ENCODE data around the gene CCNY.

CCNY gene

DNA sequence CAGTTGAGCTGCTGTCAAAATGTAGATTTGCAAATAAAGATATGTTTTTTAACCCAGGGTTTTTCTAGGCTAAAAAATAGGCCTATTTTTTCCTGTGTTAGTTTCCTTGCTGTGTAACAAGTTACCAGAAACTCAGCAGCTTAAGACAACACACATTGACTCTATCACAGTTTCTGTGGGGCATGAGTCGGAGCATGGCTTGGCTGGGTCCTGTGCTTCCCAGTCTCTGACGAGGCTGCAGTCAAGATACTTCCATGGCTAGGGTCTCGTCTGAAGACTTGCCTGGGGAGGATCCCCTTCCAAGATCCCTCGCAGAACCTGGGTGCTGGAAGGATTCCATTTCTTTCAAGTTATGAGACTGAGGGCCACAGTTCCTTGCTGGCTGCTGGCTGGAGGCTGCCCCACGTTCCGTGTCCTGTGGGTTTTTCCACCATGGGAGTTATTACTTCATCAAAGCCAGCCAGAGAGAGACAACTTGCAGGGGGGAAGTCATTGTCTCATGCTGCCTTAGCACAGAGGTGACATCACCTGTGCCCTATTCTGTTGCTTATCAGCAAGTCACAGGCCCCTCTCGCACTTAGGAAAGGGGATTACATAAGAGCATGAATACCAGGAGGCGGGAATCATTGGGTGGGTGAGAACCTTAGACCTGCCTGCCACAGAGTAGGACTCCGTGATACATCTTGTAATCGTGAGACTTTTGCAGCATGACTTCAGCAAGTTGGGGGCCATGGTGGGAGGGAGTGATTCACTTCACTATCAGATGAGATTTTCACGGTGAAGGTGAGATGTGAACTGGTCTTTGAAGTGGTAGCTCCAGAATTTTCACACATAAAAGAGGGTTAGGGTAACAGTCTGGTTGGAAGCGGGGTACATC is 77.9 kb downstream of the CCNY start:
- Histone ChIP-seq H3K79me2 (ENCODE audit: insufficient read depth, low read depth) (peaks cover 7% of the 10 kb centered on the region; the same call in 1 of the 2 replicates), H2AFZ (ENCODE audit: low read depth) (no peak overlapping the region), H4K20me1 (ENCODE audit: insufficient read depth) (no peaks in the 10 kb centered on the region), H3K27ac (no peak overlapping the region), H3K4me1 (ENCODE audit: low read depth, poor library complexity, severe bottlenecking) (no peaks in the 10 kb centered on the region), H3K36me3 (ENCODE audit: insufficient read depth) (no peaks in the 10 kb centered on the region), H3K4me2 (no peak overlapping the region), H3K9ac (no peak overlapping the region), H3K4me3 (IDR thresholded peaks at IDR 0.05; ENCODE audit: insufficient read depth, low read depth, low read length) (no peak overlapping the region), H3K27me3 (ENCODE audit: insufficient read depth, low read depth) (no peaks in the 10 kb centered on the region)
- TF ChIP-seq, protein P1, sequence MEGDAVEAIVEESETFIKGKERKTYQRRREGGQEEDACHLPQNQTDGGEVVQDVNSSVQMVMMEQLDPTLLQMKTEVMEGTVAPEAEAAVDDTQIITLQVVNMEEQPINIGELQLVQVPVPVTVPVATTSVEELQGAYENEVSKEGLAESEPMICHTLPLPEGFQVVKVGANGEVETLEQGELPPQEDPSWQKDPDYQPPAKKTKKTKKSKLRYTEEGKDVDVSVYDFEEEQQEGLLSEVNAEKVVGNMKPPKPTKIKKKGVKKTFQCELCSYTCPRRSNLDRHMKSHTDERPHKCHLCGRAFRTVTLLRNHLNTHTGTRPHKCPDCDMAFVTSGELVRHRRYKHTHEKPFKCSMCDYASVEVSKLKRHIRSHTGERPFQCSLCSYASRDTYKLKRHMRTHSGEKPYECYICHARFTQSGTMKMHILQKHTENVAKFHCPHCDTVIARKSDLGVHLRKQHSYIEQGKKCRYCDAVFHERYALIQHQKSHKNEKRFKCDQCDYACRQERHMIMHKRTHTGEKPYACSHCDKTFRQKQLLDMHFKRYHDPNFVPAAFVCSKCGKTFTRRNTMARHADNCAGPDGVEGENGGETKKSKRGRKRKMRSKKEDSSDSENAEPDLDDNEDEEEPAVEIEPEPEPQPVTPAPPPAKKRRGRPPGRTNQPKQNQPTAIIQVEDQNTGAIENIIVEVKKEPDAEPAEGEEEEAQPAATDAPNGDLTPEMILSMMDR (conservative IDR thresholded peaks at IDR 0.05; ENCODE audit: low read depth, low read length), result no peak

DNA sequence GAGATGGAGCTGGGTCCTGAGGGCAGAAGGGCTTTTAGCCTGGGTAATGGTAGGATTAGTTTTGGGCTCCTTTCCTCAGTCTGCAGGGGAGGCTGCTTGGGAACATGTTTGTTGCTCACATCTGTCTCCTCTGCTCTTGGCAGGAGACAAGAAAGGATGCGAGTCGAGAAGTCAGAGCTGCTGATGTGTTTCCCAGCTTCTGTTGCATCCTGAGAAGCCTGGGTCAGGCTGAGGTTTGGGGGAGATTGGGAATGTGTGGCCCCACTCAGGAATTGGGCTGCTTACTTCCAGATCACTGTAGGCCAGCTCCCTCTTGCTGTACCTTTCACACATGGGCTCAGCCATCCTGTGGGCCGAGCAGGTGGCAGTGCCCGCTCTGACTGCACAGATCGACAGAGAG is 79.2 kb downstream of the CCNY start:
- H2AFZ ChIP-seq (ENCODE audit: low read depth), result no peak overlapping the region
- H3K4me1 ChIP-seq (ENCODE audit: low read depth, poor library complexity, severe bottlenecking), result peaks cover 11% of the 10 kb centered on the region
- H3K4me2 ChIP-seq, result no peak overlapping the region
- H3K9ac ChIP-seq, result no peak overlapping the region
- H3K27ac ChIP-seq, result no peak overlapping the region
- H3K36me3 ChIP-seq (ENCODE audit: insufficient read depth), result no peaks in the 10 kb centered on the region
- TF ChIP-seq, protein P1 (conservative IDR thresholded peaks at IDR 0.05; ENCODE audit: low read depth, low read length), result no peak
- peaks cover 2% of the 10 kb centered on the region; the same call in 1 of the 2 replicates for H4K20me1 ChIP-seq (ENCODE audit: insufficient read depth)
- no peak overlapping the region for H3K4me3 ChIP-seq (IDR thresholded peaks at IDR 0.05; ENCODE audit: insufficient read depth, low read depth, low read length)
- peaks cover 14% of the 10 kb centered on the region; the same call in 1 of the 2 replicates for H3K79me2 ChIP-seq (ENCODE audit: insufficient read depth, low read depth)
- no peaks in the 10 kb centered on the region for H3K27me3 ChIP-seq (ENCODE audit: insufficient read depth, low read depth)

DNA sequence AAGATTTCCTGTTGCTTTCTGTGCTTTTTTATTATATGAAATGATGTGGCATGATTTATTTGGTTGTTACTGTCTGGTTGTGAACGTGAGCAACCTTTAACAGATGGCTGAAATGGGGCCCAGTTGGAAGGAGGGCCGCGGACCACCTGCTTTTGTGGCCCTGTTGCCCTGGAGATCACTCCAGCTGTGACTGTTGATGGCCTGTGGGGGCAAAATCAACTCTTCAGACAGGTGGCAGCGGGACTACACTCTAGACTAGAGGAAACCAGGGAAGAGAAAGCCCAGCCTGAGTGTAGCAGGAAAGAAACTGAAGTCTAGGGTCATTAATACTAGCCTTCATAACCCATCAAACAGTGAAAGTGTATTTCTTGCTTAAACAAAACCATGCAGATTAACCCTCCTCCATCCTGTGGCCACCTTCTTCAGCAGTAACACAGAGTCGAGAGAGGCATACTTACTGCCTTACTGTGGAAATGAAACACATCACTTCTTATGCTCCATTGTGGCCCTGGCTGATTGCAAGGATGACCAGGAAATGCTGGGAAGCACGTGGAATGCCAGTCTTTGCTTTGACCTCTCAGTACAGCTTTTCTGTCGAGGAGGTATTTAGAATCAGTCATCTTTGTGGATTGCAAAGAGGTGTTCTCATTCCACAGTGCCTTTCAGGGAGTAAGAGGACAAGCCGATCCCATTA is 80.5 kb downstream of the CCNY start:
- peaks cover 14% of the 10 kb centered on the region; the same call in 1 of the 2 replicates for H3K79me2 ChIP-seq (ENCODE audit: insufficient read depth, low read depth)
- no peak overlapping the region for H3K4me2 ChIP-seq
- H4K20me1 ChIP-seq (ENCODE audit: insufficient read depth), result peaks cover 2% of the 10 kb centered on the region; the same call in 1 of the 2 replicates

DNA sequence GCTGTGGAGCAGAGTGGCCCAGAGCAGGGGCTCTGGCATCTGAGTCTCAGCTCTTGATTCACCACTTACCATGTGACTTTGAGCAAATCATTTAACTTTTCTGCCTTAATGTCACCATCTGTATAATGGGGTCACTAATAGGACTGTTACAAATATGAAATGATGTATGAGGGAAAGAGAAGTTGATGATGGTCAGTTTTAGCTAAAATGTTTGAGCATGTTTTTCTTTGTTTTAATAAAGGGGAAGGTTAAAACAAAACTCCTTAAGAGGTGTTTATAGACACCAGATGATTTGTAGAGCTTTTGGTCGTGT is 81.0 kb downstream of the CCNY start:
- TF ChIP-seq, protein P1 (conservative IDR thresholded peaks at IDR 0.05; ENCODE audit: low read depth, low read length), result no peak
- H3K27me3 ChIP-seq (ENCODE audit: insufficient read depth, low read depth), result no peaks in the 10 kb centered on the region
- H4K20me1 ChIP-seq (ENCODE audit: insufficient read depth), result peaks cover 2% of the 10 kb centered on the region; the same call in 1 of the 2 replicates
- no peak overlapping the region for H3K9ac ChIP-seq
- H3K79me2 ChIP-seq (ENCODE audit: insufficient read depth, low read depth), result peaks cover 14% of the 10 kb centered on the region; the same call in 1 of the 2 replicates
- peaks cover 11% of the 10 kb centered on the region for H3K4me1 ChIP-seq (ENCODE audit: low read depth, poor library complexity, severe bottlenecking)
- no peak overlapping the region for H2AFZ ChIP-seq (ENCODE audit: low read depth)
- no peaks in the 10 kb centered on the region for H3K36me3 ChIP-seq (ENCODE audit: insufficient read depth)
- no peak overlapping the region for H3K27ac ChIP-seq
- H3K4me2 ChIP-seq, result no peak overlapping the region
- no peak overlapping the region for H3K4me3 ChIP-seq (IDR thresholded peaks at IDR 0.05; ENCODE audit: insufficient read depth, low read depth, low read length)

More for the DNA sequence above, 80.5 kb downstream of the CCNY start:
- H2AFZ ChIP-seq (ENCODE audit: low read depth), result no peak overlapping the region
- no peaks in the 10 kb centered on the region for H3K27me3 ChIP-seq (ENCODE audit: insufficient read depth, low read depth)
- H3K4me1 ChIP-seq (ENCODE audit: low read depth, poor library complexity, severe bottlenecking), result peaks cover 11% of the 10 kb centered on the region
- H3K27ac ChIP-seq, result no peak overlapping the region
- no peak overlapping the region for H3K9ac ChIP-seq
- TF ChIP-seq, protein P1 (conservative IDR thresholded peaks at IDR 0.05; ENCODE audit: low read depth, low read length), result no peak
- no peak overlapping the region for H3K4me3 ChIP-seq (IDR thresholded peaks at IDR 0.05; ENCODE audit: insufficient read depth, low read depth, low read length)
- no peaks in the 10 kb centered on the region for H3K36me3 ChIP-seq (ENCODE audit: insufficient read depth)

Data from KMS-11 (cell line).